Activated CD4-positive, alpha-beta T cell treated with anti-CD3 and anti-CD28 coated beads, Interleukin-10, Interleukin-2, amounts not matched to agents 100 ng/mL and 50 ng/mL, durations not matched to agents 16 hours and 8 hours (primary cell): Measurements from ENCODE around the gene FEM1C.

ENCODE experiments used
- DNase-seq: peaks from one replicate; pipeline ENCODE4 v3.0.0-alpha.2; 2020

FEM1C gene, protein sequence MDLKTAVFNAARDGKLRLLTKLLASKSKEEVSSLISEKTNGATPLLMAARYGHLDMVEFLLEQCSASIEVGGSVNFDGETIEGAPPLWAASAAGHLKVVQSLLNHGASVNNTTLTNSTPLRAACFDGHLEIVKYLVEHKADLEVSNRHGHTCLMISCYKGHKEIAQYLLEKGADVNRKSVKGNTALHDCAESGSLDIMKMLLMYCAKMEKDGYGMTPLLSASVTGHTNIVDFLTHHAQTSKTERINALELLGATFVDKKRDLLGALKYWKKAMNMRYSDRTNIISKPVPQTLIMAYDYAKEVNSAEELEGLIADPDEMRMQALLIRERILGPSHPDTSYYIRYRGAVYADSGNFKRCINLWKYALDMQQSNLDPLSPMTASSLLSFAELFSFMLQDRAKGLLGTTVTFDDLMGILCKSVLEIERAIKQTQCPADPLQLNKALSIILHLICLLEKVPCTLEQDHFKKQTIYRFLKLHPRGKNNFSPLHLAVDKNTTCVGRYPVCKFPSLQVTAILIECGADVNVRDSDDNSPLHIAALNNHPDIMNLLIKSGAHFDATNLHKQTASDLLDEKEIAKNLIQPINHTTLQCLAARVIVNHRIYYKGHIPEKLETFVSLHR

DNA sequence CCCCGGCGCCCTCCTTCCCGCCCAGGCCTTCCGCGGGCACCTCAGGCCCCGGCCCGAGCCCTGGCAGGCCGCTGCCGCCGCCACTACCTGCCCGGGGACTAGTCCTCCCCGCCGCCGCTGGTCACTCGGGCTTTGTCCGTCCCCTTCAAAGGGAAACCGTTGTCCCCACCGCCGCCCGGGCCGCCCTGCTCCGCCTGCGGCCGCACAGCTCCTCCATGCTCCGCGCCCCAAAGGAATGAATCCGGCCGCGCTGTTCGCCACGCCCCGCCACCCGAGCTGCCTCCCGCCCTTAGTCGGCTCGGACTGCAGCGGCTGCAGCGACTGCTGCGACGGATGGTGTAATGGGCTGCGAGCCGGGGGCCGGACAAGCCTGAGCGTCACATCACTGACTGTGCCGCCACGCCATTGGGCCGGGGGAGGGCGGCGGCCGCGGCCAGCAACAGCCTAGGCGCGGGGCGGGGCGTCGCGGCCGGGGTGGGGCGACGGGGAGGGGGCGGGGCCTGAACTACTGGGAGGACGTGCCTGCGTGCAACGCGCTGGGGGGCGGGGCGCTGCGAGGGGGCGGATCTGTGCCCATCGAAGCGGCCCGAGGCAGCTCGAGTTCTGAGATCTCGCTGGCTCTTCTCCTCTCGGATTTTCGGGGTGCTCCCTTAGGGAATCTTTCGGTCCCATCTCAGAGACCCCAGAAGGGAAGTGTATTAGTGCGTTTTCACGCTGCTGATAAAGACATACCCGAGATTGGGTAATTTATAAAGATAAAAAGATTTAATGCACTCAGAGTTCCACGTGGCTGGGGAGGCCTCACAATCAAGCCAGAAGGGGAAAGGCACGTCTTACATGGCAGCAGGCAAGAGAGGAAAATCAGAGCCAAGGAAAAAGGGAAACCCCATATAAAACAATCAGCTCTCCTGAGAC is at the start of gene FEM1C:
Gene FEM1C, minus strand, starts transcription at position 340 of the 915 bp plus-strand sequence. CDS start 1,282 bp downstream, outside the sequence.
- peak; percentile 97 for DNase-seq

GRCh38 chr5:115589043-115589442 is 44.5 kb upstream of the FEM1C start:
- no peak for DNase-seq

DNA sequence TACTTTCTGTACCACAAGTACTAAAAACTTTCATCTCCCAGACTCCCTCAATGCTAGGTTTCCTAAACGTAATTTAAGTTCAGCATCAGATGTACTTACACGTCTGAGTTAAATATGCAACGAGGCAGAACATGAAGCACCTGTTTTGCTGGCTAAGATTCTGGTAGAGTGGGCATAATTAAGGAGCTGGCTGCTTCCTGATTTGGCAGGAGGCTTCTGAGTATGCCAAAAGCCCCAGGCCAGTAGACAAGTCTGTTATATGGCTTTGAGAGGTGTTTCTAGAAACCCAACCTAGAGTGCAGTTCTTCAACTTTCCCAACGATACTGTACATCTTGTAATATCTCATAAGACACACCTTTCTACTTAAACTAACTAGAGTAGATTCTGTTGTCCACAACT is 44.1 kb upstream of the FEM1C start:
- DNase-seq, result no peak

DNA sequence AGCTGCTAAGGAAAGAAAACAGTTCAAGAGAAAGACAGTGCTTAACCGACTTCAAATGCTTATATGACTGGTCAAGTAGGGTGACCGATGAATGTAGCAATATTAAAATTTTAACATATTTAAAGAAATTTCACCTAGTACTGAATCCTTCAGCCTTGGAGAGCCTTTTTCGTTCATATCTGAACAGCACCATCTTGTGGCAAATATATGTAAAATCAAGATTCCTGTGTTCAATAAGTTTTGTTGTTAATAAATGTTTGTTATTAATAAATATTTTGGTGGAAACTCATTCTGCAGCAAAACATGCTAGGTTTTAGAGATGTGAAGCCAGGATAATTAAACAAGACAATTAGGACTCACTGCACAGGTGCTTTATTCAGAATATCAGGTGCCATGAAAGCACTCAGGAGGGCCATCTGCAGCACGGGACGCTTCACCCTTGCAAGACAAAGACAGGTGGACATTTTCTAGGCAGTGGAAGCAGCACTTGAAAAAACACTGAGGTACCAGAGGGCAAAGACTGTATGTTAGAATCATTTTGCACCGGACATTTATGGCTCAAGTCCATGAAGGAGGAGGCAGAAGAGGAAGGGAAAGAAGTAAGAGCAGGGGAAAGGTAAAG is 42.1 kb upstream of the FEM1C start:
- DNase-seq, result peak; percentile 35

- DNase-seq, result no peak
Measured at GRCh38 chr5:115585265-115585664, 40.7 kb upstream of the FEM1C start.

DNA sequence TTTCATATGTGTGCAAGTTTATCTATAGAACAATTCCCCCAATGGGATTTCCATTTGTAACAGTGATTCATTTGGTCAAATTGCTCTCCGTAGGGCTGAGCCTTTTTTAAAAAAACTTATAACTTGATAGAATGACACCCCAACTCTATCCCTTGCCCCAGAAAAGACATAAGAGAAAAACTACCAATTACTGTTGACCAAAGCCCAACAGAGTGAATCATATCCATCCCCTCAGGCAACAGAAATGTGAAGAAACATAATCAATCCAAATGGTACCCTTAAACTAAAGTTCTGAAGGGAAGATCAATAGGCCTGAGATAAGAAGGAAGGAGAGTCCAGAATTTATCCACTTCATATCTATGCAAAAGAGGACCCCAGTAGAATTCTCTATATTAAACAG is 39.9 kb upstream of the FEM1C start:
- DNase-seq, result no peak

DNA sequence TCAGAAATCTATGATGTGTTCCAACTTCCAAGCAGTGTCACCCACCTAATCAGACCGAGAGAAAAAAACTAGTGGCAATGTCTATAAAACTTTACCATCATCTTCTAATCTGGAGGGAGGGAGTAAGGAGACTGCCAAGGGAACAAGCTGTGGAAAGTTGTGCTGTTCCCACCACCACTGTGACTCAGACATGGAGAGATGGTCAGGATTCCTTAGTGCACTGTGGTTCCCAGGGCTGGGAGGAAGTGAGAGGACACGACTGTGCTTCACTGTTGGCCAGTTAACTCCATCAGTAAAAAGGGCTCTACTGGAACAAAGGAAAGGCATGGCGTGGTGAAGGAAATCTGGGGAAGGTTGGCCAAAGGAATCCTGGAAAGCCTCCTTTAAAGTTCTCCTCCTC is 38.9 kb upstream of the FEM1C start:
- no peak for DNase-seq

- DNase-seq, result no peak
Measured at GRCh38 chr5:115580941-115581340, 36.4 kb upstream of the FEM1C start.

GRCh38 chr5:115579747-115580173 is 35.2 kb upstream of the FEM1C start:
- no peak for DNase-seq

DNA sequence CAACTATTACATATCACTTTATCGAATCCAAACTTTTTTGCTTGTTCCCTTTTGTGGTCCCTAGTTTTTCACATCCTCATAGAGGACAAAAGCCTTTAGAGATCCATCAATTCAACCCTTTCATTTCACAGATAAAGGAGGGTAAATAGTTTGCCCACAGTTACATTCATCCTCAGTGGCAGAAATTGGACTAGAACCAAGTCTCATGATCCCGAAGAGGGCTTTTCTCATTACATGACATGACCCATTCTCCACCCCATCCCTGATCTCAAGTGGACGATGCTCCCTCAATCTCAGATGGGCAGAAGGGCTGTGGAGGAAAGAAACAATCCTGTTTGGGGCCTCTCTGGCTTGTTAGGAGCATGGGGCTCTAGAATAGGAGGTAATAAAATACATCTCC is 34.6 kb upstream of the FEM1C start:
- DNase-seq, result no peak

DNA sequence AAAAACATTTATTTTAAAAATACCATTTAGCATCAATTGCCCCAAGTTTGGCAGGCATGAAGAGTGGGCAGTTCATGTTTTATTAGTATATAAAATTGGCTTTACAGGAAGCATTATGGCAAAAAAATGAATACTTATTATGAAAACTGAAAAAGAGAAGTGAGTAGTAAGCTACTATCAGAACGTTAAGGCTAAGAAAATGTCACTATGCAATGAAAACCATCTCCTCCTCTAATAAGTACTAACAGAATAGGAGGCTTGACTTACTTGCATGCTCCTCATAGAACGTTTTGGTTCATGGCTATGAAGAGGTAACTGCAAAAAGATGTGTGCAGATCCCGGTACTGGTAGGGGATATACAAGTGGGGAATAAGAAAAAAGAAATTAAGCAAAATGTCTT is 34.1 kb upstream of the FEM1C start:
- no peak for DNase-seq

GRCh38 chr5:115577741-115578140 is 33.2 kb upstream of the FEM1C start:
- no peak for DNase-seq

GRCh38 chr5:115577329-115577728 is 32.8 kb upstream of the FEM1C start:
- no peak for DNase-seq

- no peak for DNase-seq
Measured at GRCh38 chr5:115575167-115576070, 30.8 kb upstream of the FEM1C start.

DNA sequence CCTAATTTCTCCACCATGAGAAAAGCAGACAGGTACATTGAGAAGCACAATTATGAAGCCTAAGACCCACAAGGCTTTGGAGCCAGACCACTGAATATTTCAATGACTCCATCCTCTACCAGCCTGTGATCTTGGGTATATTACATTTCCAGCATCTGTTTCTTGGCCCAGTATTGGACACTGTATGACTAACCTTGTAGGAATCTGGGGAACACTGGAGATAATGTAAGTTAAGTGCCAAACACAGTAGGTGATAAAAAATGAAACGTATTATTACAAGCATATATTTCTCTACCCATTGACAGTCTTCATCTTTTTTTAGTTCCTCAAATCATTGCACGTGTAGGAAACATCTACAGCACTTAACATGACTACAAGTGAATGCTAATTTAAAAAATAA is 28.6 kb upstream of the FEM1C start:
- DNase-seq, result no peak

- no peak for DNase-seq
Measured at GRCh38 chr5:115571441-115571878, 26.9 kb upstream of the FEM1C start.

DNA sequence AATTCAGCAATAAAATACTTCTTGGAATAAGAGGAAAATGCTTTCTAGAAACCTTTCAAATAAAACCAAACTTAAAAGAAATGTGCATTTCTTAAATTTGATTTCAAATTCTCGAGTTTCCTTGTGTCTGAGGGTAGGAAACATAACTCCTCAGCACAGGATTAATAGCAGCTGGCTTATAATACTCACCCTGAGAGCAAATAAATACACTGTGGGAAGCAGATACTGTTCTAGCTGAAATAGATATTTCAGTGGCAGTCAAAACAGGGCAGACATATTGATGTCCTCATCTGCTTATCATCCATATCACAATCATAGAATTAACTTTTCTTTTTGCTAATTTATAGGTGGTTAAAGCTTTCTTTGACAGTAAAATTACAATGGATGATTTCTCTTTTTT is 24.1 kb upstream of the FEM1C start:
- no peak for DNase-seq

- DNase-seq, result no peak
Measured at GRCh38 chr5:115565233-115565632, 20.7 kb upstream of the FEM1C start.

DNA sequence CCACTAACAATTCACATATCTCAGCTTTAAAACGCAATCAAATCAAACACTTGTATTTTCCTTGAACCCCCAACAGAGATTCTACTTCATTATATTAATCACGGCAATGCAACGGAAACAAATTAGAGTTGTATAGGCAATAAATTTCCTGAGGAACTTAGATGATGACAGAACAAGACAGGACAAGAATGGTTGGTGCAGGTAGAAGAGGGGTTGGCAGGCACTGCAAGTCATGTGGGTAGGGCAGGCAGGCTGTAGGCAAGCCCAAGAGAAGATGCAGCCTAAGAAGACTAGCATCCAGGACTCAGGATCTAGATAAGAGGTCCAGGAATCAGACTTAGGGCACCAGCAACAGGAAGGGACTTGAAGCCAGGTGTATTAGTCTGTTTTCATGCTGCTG is 16.6 kb upstream of the FEM1C start:
- DNase-seq, result no peak

DNA sequence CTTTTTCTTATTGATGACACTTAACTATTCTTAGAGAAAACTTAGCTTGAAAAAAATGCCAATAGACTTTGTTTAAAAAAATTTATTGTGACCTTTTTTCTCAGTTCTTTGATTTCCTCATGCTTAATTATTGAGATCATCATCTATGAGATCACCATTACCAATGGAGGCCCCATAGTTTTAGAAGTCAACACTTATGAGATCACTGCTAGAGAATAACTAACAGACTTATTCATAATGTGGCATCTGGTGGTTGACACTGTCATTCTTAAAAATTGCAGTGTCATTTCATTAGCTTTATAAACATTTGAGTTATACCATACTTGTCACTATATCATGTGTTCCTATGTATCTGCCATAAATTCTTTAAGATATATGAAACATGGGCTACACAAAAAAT is 14.9 kb upstream of the FEM1C start:
- no peak for DNase-seq

GRCh38 chr5:115558388-115558956 is 13.9 kb upstream of the FEM1C start:
- DNase-seq, result no peak
